SU-DHL-6 (cell line): ENCODE data around the gene MARCHF4.

Source experiments
- EZH2phosphoT487 ChIP-seq: fragments of 200-600 bp; sonication (generic), shearing (Covaris generic); conservative IDR thresholded peaks from 2 replicates; pipeline ENCODE4 v1.6.1; 2018; ENCODE audit warnings: mild to moderate bottlenecking, antibody characterized with exemption, low read length, moderate library complexity, mixed read lengths
- TF ChIP-seq, protein P1 (sequence below): fragments of 200-600 bp; sonication (generic); IDR thresholded peaks from one replicate; pipeline ENCODE4 v1.5.1; 2017; ENCODE audit warnings: antibody characterized with exemption, mild to moderate bottlenecking, low read length, moderate library complexity; ENCODE audit not compliant: insufficient read depth, poor library complexity, severe bottlenecking

DNA sequence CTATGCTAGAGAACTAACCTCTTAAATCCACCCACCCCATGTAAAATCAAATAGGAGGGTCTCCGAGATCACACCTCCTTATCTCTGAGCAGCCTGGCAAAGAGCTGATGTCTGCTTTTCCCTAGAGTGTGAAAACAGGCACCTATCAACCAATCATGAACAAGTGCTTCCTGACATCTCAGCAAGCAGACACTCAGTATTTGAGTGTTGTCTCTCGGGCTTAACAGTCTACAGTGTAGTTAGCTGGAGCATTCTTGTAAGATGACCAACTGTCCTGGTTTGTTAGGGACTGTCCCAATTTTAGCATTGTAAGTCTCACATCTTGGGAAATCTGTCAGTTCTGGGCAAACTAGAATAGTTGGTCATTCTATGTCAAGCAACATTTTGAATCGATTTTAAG lies 26.4 kb downstream of the MARCHF4 start:
- TF ChIP-seq, protein P1, sequence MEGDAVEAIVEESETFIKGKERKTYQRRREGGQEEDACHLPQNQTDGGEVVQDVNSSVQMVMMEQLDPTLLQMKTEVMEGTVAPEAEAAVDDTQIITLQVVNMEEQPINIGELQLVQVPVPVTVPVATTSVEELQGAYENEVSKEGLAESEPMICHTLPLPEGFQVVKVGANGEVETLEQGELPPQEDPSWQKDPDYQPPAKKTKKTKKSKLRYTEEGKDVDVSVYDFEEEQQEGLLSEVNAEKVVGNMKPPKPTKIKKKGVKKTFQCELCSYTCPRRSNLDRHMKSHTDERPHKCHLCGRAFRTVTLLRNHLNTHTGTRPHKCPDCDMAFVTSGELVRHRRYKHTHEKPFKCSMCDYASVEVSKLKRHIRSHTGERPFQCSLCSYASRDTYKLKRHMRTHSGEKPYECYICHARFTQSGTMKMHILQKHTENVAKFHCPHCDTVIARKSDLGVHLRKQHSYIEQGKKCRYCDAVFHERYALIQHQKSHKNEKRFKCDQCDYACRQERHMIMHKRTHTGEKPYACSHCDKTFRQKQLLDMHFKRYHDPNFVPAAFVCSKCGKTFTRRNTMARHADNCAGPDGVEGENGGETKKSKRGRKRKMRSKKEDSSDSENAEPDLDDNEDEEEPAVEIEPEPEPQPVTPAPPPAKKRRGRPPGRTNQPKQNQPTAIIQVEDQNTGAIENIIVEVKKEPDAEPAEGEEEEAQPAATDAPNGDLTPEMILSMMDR: no peak
- TF ChIP-seq EZH2phosphoT487: no peak
